Tibial nerve (tissue), 4 donors: ENCODE measurements around the gene CMKLR1. TPM values are rescaled to one million over a fixed set of nuclear protein-coding genes. Genes with fewer than 3 reads are reported as not detected.

ENCODE experiments used
- DNase-seq, 2 donors: peaks; one replicate each; pipeline ENCODE4 v3.0.0-alpha.2; 2019; ENCODE audit warnings: low spot score in 2 of 2
- H3K27ac ChIP-seq, 4 donors: fragments of 200-600 bp; sonication (generic) in 3 of 4; one replicate each; pipeline ENCODE4 v1.5.1; 2017 to 2019; ENCODE audit warnings: mild to moderate bottlenecking in 1 of 4
- H3K27me3 ChIP-seq, 2 donors: fragments of 200-600 bp; sonication (generic) in 1 of 2; one replicate each; pipeline versions ENCODE4 v1.5.1 to v1.6.0; 2017 to 2019
- H3K36me3 ChIP-seq, 3 donors: fragments of 200-600 bp; sonication (generic); one replicate each; pipeline ENCODE4 v1.5.1; 2018 to 2019
- H3K4me1 ChIP-seq, 4 donors: fragments of 200-600 bp; sonication (generic) in 3 of 4; one replicate each; pipeline ENCODE4 v1.5.1; 2017 to 2019
- H3K4me3 ChIP-seq, 4 donors: fragments of 200-600 bp; sonication (generic) in 3 of 4; one replicate each; pipeline ENCODE4 v1.5.1; 2017 to 2019; ENCODE audit warnings: mild to moderate bottlenecking in 1 of 4, moderate library complexity in 1 of 4
- H3K9me3 ChIP-seq, 4 donors: fragments of 200-600 bp; sonication (generic) in 3 of 4; one replicate each; pipeline ENCODE4 v1.5.1; 2017 to 2019
- CTCF ChIP-seq, 5 experiments: fragments of 200-600 bp in 3 of 5; fragments of 450-650 bp in 2 of 5; sonication (generic) in 3 of 5; IDR thresholded peaks; one replicate each; pipeline ENCODE4 v1.5.1; 2016 to 2019; ENCODE audit warnings: antibody characterized with exemption in 5 of 5, mild to moderate bottlenecking in 3 of 5, moderate library complexity in 2 of 5
- EP300 ChIP-seq, 2 donors: sonication (generic); formaldehyde crosslinking; IDR thresholded peaks; one replicate each; pipeline ENCODE4 v1.6.1; 2017; ENCODE audit warnings: antibody characterized with exemption in 2 of 2, mild to moderate bottlenecking in 1 of 2
- POLR2A ChIP-seq, 2 donors: fragments of 450-650 bp; IDR thresholded peaks; one replicate each; pipeline ENCODE4 v1.6.1; 2017; ENCODE audit warnings: antibody characterized with exemption in 2 of 2, mild to moderate bottlenecking in 2 of 2, moderate library complexity in 2 of 2
- WGBS, 2 donors: methylation state at CpG; one replicate each; pipeline ENCODE4 v1.1.5; 2018; 5-methylcytosine and 5-hydroxymethylcytosine counted together
- total RNA-seq, 4 donors: library from RNA; depleted of rRNA; stranded (reverse); fragments of >200 nt; gene quantifications; one replicate each; pipeline ENCODE4 v1.1.0, GENCODE V29; 2016

CMKLR1 gene
- total RNA-seq, 4 donors from 2014 or later = 7.1 to 23.2 (median 18.8) TPM

DNA sequence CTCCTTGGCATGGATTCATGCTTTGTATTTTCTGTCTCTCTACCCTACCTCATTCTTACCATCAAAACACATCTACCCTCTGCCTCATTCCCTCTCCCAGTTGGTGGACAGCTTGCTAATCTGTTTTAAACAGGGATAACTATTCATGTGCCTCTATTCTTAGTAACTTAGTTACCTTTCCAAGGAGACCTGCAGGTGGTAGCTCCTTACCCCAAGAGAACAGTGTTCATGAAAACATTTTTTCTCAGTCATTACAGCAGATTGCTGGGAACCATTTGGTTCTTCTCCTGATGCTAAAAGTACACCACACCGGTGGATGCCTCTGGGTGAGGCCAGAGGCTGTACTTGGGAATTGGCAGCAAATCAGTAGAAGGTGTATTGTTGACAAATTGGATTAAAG, 73.0 kb downstream of the CMKLR1 start:
- Histone ChIP-seq H3K4me3 (no peak overlapping the region), H3K27ac (no peak overlapping the region), H3K27me3 (no peaks in the 10 kb centered on the region), H3K4me1 (no peaks in the 10 kb centered on the region), H3K9me3 (peaks cover 0 to 16% (median under 1%) of the 10 kb centered on the region in 4 donors), H3K36me3 (no peaks in the 10 kb centered on the region)
- 70 to 87% methylated on average over 1 of the region's 1 CpG for WGBS, 2 donors
- no peak for DNase-seq
- no peak for TF ChIP-seq EP300 (IDR thresholded peaks at IDR 0.05)
- no peak for TF ChIP-seq CTCF (IDR thresholded peaks at IDR 0.05)
- TF ChIP-seq POLR2A (IDR thresholded peaks at IDR 0.05) = no peak

DNA sequence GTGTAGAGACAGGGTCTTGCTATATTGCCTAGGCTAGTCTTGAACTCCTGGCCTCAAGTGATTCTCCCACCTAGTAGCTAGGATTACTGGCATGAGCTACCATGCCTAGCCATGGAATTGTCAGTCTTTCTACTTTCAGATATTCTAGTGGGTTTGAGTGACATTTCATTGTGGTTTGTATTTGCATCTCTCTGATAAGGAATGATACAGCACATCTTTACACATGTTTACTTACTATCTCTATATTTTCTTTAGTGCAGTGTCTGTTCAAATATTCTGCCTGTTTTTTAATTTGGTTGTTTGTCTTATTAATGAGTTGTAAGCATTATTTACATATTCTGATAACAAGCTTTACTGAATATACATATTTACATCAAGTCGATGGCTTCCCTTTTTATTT, 73.6 kb downstream of the CMKLR1 start:
- H3K9me3 ChIP-seq = peaks cover 0 to 23% (median 2%) of the 10 kb centered on the region in 4 donors
- no peak overlapping the region for H3K27ac ChIP-seq
- TF ChIP-seq EP300 (IDR thresholded peaks at IDR 0.05) (no peak), POLR2A (IDR thresholded peaks at IDR 0.05) (no peak), CTCF (IDR thresholded peaks at IDR 0.05) (no peak)
- no peak for DNase-seq
- no peaks in the 10 kb centered on the region for H3K36me3 ChIP-seq
- 86 to 88% methylated on average over 1 of the region's 1 CpG for WGBS, 2 donors
- H3K4me3 ChIP-seq = no peak overlapping the region
- no peaks in the 10 kb centered on the region for H3K27me3 ChIP-seq
- H3K4me1 ChIP-seq = no peaks in the 10 kb centered on the region

DNA sequence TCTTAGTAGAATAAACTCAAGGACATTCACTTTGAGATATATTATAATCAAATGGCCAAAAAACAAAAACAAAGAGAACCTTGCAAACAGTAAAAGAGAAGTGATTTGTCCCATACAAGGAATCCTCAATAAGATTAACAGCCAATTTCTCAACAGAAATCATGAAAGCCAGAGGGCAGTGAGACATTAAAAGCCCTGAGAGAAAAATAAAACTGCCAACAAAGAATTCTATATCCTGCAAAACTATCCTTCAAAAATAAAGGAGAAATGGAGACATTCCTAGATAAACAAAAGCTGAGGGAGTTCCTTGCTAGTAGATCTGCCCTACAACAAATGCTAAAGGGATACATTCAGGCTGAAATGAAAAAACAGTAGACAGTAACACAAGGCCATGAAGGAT, 78.1 kb downstream of the CMKLR1 start:
- no peaks in the 10 kb centered on the region for H3K27me3 ChIP-seq
- H3K27ac ChIP-seq = no peak overlapping the region
- DNase-seq = no peak
- peaks cover 0 to 40% (median 6%) of the 10 kb centered on the region in 4 donors for H3K9me3 ChIP-seq
- no peaks in the 10 kb centered on the region for H3K4me1 ChIP-seq
- no peaks in the 10 kb centered on the region for H3K36me3 ChIP-seq
- no peak overlapping the region for H3K4me3 ChIP-seq
- no peak for TF ChIP-seq EP300 (IDR thresholded peaks at IDR 0.05)
- TF ChIP-seq CTCF (IDR thresholded peaks at IDR 0.05) = no peak
- no peak for TF ChIP-seq POLR2A (IDR thresholded peaks at IDR 0.05)

DNA sequence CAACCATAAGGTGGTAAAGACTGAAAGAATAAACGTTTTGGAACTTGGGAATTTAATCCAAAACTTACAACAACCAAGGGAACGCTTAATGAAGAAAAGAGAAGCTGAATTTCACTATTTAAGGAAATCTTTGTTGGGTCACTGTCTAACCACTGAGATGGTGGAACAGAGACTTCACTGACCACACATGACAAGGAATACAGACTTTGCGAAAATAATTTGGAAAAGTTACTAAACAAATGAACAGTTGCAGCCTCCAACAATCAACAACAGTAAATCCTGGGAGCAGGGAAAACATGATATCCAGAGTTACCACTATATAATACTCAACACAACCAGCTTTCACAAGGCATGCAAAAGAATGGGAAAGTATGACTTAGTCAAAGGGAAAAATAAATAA, 79.1 kb downstream of the CMKLR1 start:
- Histone ChIP-seq H3K9me3 (peaks cover 0 to 40% (median 6%) of the 10 kb centered on the region in 4 donors), H3K27me3 (no peaks in the 10 kb centered on the region), H3K4me3 (no peak overlapping the region), H3K27ac (no peak overlapping the region), H3K36me3 (no peaks in the 10 kb centered on the region), H3K4me1 (no peaks in the 10 kb centered on the region)
- WGBS, 2 donors = 52 to 60% methylated on average over 3 of the region's 3 CpGs
- TF ChIP-seq CTCF (IDR thresholded peaks at IDR 0.05) (no peak), EP300 (IDR thresholded peaks at IDR 0.05) (no peak), POLR2A (IDR thresholded peaks at IDR 0.05) (no peak)
- no peak for DNase-seq

DNA sequence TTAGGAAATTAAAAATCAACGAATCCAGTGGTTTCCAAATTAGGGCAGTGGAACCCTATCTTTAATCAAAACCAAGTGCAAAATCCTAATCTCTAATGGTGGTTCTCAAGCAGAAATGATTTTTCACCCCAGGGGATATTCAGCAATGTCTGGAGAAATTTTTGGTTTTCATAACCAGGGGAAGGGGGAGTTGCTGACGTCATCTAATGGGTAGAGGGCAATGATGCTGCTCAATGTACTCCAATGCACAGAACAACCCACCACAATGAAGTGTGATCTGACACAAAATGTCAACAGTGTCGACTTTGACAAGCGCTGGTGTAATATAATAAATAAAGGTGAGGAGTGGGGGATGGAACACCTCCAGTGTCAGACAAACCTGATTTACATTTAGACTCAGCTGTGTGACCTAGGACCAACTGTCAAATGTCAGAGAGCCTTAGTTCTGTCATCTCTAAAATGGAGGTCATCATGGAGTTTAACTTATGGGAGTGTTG, 81.5 kb downstream of the CMKLR1 start:
- peaks cover 0 to under 1% of the 10 kb centered on the region in 2 donors for H3K27me3 ChIP-seq
- no peaks in the 10 kb centered on the region for H3K36me3 ChIP-seq
- TF ChIP-seq EP300 (IDR thresholded peaks at IDR 0.05) (no peak), POLR2A (IDR thresholded peaks at IDR 0.05) (no peak), CTCF (IDR thresholded peaks at IDR 0.05) (no peak)
- DNase-seq = no peak
- 65 to 73% methylated on average over 4 of the region's 4 CpGs for whole genome bisulfite sequencing, 2 donors
- H3K4me1 ChIP-seq = no peaks in the 10 kb centered on the region
- H3K27ac ChIP-seq = no peak overlapping the region
- H3K9me3 ChIP-seq = peaks cover 0 to 40% (median 6%) of the 10 kb centered on the region in 4 donors
- H3K4me3 ChIP-seq = no peak overlapping the region
